Cardiac fibroblast (primary cell): ENCODE results near the gene PIK3R5.
"Not testable (repeated sequence)": the region's sequence is repeated elsewhere in the genome, so short reads cannot be mapped to it uniquely, and the experiment has no call there.

ENCODE experiments used
- DNase-seq, 2 donors: peaks; one replicate each; pipeline versions ENCODE4 v3.0.0 to v3.0.0-alpha.2; 2010; ENCODE audit warnings: low read depth in 2 of 2
- H3K4me3 ChIP-seq, 2 donors: replicated peaks in 1 of 2; 1 replicate in 1 of 2; 2 replicates in 1 of 2; pipeline ENCODE4 v1.5.1; 2011; ENCODE audit warnings: low read depth in 2 of 2, low read length in 2 of 2, mild to moderate bottlenecking in 2 of 2, moderate library complexity in 1 of 2
- CTCF ChIP-seq: IDR thresholded peaks from one replicate; pipeline ENCODE4 v1.5.1; 2011; ENCODE audit warnings: low read depth, mild to moderate bottlenecking, low read length, inconsistent platforms

Gene PIK3R5

GRCh38 chr17:9001559-9001958, 36.1 kb upstream of the PIK3R5 start:
- TF ChIP-seq CTCF = no peak
- H3K4me3 ChIP-seq = no peak overlapping the region
- no peak for DNase-seq

GRCh38 chr17:8997994-8998628, 32.6 kb upstream of the PIK3R5 start:
- TF ChIP-seq CTCF = peak; percentile 93
- H3K4me3 ChIP-seq = no peak overlapping the region
- DNase-seq = peak; percentile 48 to 62

- TF ChIP-seq CTCF = no peak
- no peak overlapping the region for H3K4me3 ChIP-seq
- DNase-seq = no peak
These were observed 30.2 kb upstream of the PIK3R5 start for GRCh38 chr17:8995711-8996110.

GRCh38 chr17:8994319-8994718, 28.8 kb upstream of the PIK3R5 start:
- peak; percentile 96 for TF ChIP-seq CTCF

GRCh38 chr17:8991514-8992285, 26.2 kb upstream of the PIK3R5 start:
- peak; percentile 71 to 77 for DNase-seq
- H3K4me3 ChIP-seq = no peak overlapping the region
- TF ChIP-seq CTCF = peak; percentile 81

More at GRCh38 chr17:8994319-8994718, 28.8 kb upstream of the PIK3R5 start:
- peak; percentile 53 to 58 for DNase-seq
- H3K4me3 ChIP-seq = no peak overlapping the region

GRCh38 chr17:8988263-8988935, 22.9 kb upstream of the PIK3R5 start:
- H3K4me3 ChIP-seq, DNase-seq: not testable (repeated sequence)

- no peak overlapping the region for H3K4me3 ChIP-seq
- no peak for DNase-seq
- TF ChIP-seq CTCF = no peak
These were observed 20.8 kb upstream of the PIK3R5 start for GRCh38 chr17:8986295-8986694.
